ENCODE measurements around the gene MTX1. TPM values are rescaled to one million over a fixed set of nuclear protein-coding genes. Genes with fewer than 3 reads are reported as not detected.

The MTX1 gene
- total RNA-seq, 6 experiments from 2014 or later, result 20.0 to 50.7 (median 23.9) TPM

DNA sequence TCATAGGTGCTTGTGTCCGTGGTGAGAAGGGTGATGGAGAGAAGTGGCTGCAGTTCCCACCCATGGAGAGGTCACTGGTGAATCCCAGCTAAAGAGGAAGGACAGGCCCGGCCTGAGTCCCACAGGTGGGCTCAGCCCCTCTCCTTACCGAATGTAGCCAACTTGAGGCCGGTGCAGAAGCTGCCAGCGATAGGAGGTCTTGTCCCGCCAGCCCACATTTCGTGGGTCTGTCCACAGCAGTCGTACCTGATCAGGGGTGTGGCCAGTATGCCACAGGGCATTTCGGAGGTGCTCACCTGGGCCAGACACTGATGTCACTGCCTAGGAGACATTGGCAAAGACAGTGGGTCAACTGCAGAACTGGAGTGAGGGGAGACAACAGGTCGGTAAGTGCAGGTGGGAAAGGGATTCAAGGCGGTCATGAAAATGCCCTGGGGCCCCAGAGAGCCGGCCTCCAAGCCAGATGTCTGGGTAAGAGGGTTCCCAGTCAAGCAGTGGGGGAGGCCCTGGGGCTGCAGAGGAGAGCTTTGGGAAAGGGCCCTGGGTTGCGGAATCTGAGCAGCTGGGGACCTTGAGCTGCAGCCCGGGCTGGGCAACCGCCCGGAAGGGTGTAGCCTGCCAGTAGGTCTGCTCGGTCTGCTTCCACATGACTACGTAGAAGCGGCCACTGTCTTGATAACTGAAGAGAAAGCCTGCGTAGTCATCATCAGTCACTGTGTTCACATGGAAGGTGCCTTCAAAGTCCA is 11.4 kb upstream of the MTX1 start:
- no peak for TF ChIP-seq POLR2A (IDR thresholded peaks at IDR 0.05)
- TF ChIP-seq, protein P1, sequence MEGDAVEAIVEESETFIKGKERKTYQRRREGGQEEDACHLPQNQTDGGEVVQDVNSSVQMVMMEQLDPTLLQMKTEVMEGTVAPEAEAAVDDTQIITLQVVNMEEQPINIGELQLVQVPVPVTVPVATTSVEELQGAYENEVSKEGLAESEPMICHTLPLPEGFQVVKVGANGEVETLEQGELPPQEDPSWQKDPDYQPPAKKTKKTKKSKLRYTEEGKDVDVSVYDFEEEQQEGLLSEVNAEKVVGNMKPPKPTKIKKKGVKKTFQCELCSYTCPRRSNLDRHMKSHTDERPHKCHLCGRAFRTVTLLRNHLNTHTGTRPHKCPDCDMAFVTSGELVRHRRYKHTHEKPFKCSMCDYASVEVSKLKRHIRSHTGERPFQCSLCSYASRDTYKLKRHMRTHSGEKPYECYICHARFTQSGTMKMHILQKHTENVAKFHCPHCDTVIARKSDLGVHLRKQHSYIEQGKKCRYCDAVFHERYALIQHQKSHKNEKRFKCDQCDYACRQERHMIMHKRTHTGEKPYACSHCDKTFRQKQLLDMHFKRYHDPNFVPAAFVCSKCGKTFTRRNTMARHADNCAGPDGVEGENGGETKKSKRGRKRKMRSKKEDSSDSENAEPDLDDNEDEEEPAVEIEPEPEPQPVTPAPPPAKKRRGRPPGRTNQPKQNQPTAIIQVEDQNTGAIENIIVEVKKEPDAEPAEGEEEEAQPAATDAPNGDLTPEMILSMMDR (IDR thresholded peaks at IDR 0.05), result no peak
- Histone ChIP-seq H3K4me3 (no peak overlapping the region), H3K27ac (no peak overlapping the region), H3K9me3 (no peaks in the 10 kb centered on the region), H3K36me3 (no peaks in the 10 kb centered on the region), H3K27me3 (no peaks in the 10 kb centered on the region), H3K4me1 (peaks cover 0 to 22% (median 2%) of the 10 kb centered on the region in 4 donors)
- intact Hi-C loops (cut with DNase I), result no loop called here
- WGBS (ENCODE audit: insufficient coverage, low coverage, low lambda C conversion rate, missing lambda C conversion rate), result 82% methylated on average over 2 of the region's 20 CpGs
- DNase-seq (no peak), ATAC-seq (no peak)

DNA sequence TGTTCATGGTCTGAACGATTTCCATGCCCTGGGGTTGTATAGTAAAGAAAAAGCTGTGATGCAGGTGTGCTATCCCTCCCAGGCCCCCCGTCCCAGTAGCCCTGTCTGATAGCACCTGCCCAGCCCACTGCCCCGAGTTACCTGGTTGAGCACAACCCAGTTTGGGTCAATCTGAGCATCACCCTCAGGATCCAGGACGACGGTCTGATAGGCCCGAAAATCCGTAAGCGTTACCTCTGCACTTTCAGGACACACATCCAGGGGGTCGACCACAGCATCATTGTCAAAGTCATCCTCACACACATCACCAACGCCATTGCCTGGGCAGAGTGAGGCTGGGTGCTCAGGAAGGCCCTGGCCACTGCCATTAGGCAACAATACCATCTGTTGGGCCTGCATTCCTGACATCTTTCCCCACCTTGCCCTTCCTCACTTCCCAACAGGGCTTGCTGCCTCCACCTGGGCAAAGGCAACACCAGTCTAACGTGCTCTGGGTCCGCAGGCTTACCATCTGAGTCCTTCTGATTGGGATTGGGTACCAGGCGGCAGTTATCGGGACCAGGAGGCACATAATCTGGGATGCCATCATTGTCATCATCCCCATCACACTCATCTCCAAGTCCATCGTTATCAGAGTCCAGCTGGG is 10.5 kb upstream of the MTX1 start:
- DNase-seq, result no peak

DNA sequence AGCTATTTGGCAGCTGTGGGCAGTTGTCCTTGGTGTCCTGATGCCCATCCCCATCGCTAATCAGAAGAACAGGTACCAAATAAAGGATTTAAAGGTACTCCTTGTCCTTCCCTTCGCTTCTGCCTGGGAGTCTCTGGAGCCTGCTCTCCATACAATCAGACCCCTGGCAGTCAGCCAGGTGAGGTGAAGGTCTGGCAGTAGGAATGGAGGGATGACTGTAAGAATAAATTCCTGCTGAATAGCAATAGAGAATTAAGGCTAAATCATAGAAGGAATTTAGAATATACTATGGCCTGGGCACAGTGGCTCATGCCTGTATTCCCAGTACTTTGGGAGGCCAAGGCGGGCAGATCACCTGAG is 10.0 kb upstream of the MTX1 start:
- Histone ChIP-seq H3K36me3 (no peaks in the 10 kb centered on the region), H3K27me3 (no peaks in the 10 kb centered on the region), H3K4me3 (no peak overlapping the region), H3K4me1 (peaks cover 0 to 16% (median 2%) of the 10 kb centered on the region in 4 donors), H3K27ac (no peak overlapping the region), H3K9me3 (no peaks in the 10 kb centered on the region)
- intact Hi-C loops (cut with DNase I), result no loop called here
- WGBS (ENCODE audit: insufficient coverage, low coverage, low lambda C conversion rate, missing lambda C conversion rate), result 85% methylated on average over 2 of the region's 3 CpGs
- ATAC-seq, result no peak
- DNase-seq, result no peak
- no peak for TF ChIP-seq POLR2A (IDR thresholded peaks at IDR 0.05)
- TF ChIP-seq, protein P1 (IDR thresholded peaks at IDR 0.05), result no peak

More for the DNA sequence above, 10.5 kb upstream of the MTX1 start:
- H3K4me1 ChIP-seq, result peaks cover 0 to 20% (median 2%) of the 10 kb centered on the region in 4 donors
- TF ChIP-seq POLR2A (IDR thresholded peaks at IDR 0.05), result no peak
- TF ChIP-seq, protein P1 (IDR thresholded peaks at IDR 0.05), result no peak
- no peak overlapping the region for H3K4me3 ChIP-seq
- no peak overlapping the region for H3K27ac ChIP-seq
- no peaks in the 10 kb centered on the region for H3K9me3 ChIP-seq
- ATAC-seq, result no peak
- H3K27me3 ChIP-seq, result no peaks in the 10 kb centered on the region
- WGBS (ENCODE audit: insufficient coverage, low coverage, low lambda C conversion rate, missing lambda C conversion rate), result 76% methylated on average over 4 of the region's 15 CpGs
- no peaks in the 10 kb centered on the region for H3K36me3 ChIP-seq
- intact Hi-C loops (cut with DNase I), result no loop called here

DNA sequence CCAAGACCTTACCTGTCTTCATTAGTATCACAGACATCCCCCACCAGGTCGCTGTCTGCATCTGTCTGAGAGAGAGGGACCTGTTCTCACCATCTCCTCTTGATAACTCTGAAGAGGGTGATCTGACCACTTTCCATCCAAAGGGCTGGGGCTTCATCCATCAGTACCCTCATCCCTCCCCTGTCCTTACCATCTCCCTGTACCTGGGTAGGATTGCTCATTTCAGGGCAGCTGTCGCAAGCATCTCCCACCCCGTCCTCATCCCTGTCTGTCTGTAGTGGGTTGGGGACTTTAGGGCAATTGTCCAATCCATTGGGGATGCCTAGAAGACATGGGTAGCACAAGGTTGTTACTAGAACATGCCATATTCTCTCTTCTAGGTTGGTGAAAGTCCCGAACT is 8.7 kb upstream of the MTX1 start:
- no peaks in the 10 kb centered on the region for H3K36me3 ChIP-seq
- no peak for DNase-seq
- H3K27me3 ChIP-seq, result no peaks in the 10 kb centered on the region
- intact Hi-C loops (cut with DNase I), result no loop called here
- TF ChIP-seq, protein P1 (IDR thresholded peaks at IDR 0.05), result no peak
- TF ChIP-seq POLR2A (IDR thresholded peaks at IDR 0.05), result no peak
- peaks cover 0 to 3% (median 0%) of the 10 kb centered on the region in 4 donors for H3K4me1 ChIP-seq
- H3K27ac ChIP-seq, result no peak overlapping the region
- no peak overlapping the region for H3K4me3 ChIP-seq
- H3K9me3 ChIP-seq, result no peaks in the 10 kb centered on the region
- WGBS (ENCODE audit: insufficient coverage, low coverage, low lambda C conversion rate, missing lambda C conversion rate), result 81% methylated on average over 3 of the region's 4 CpGs
- no peak for ATAC-seq
